DND-41 (cell line): Measurements from ENCODE around the gene C1orf122.

Source experiments
- EZH2 ChIP-seq: IDR thresholded peaks from 3 replicates; pipeline ENCODE4 v1.6.1; 2012; ENCODE audit warnings: borderline replicate concordance, low read depth, mild to moderate bottlenecking, moderate library complexity, low read length, inconsistent platforms; ENCODE audit not compliant: severe bottlenecking
- TF ChIP-seq, protein P1 (sequence below): IDR thresholded peaks from 2 replicates; pipeline ENCODE4 v1.5.1; 2012; ENCODE audit warnings: borderline replicate concordance, low read length, moderate library complexity, mild to moderate bottlenecking; ENCODE audit not compliant: poor library complexity, severe bottlenecking; ENCODE audit errors: extremely low read depth

GRCh38 chr1:37762516-37762915 is 45.1 kb upstream of the C1orf122 start:
- TF ChIP-seq, protein P1, sequence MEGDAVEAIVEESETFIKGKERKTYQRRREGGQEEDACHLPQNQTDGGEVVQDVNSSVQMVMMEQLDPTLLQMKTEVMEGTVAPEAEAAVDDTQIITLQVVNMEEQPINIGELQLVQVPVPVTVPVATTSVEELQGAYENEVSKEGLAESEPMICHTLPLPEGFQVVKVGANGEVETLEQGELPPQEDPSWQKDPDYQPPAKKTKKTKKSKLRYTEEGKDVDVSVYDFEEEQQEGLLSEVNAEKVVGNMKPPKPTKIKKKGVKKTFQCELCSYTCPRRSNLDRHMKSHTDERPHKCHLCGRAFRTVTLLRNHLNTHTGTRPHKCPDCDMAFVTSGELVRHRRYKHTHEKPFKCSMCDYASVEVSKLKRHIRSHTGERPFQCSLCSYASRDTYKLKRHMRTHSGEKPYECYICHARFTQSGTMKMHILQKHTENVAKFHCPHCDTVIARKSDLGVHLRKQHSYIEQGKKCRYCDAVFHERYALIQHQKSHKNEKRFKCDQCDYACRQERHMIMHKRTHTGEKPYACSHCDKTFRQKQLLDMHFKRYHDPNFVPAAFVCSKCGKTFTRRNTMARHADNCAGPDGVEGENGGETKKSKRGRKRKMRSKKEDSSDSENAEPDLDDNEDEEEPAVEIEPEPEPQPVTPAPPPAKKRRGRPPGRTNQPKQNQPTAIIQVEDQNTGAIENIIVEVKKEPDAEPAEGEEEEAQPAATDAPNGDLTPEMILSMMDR = no peak
- no peak for TF ChIP-seq EZH2
